Bronchial epithelial cell (primary cell): ENCODE data around the gene FGFR2. TPM values are rescaled to one million over a fixed set of nuclear protein-coding genes. Genes with fewer than 3 reads are reported as not detected.
"Not testable (repeated sequence)": the region's sequence is repeated elsewhere in the genome, so short reads cannot be mapped to it uniquely, and the experiment has no call there.

Experiments
- DNase-seq: peaks from one replicate; pipeline ENCODE4 v3.0.0-alpha.2; 2010; ENCODE audit warnings: low read depth
- FAIRE-seq: peaks from 2 replicates; lab custom pipeline; 2011; peaks lifted over from hg19 to GRCh38; lab: Jason Lieb, UNC
- H3K27me3 ChIP-seq: 2 replicates; pipeline ENCODE4 v1.5.1; 2011; ENCODE audit warnings: low read length; ENCODE audit not compliant: control insufficient read depth, insufficient read depth
- H3K36me3 ChIP-seq: 2 replicates; pipeline ENCODE4 v1.5.1; 2011; ENCODE audit warnings: low read length; ENCODE audit not compliant: control insufficient read depth, insufficient read depth
- H3K4me3 ChIP-seq: 2 replicates; pipeline ENCODE4 v1.5.1; 2011; ENCODE audit warnings: mild to moderate bottlenecking, low read depth, low read length, control low read depth
- total RNA-seq: library from RNA; depleted of rRNA; stranded (reverse); fragments of >200 nt; gene quantifications from 2 replicates; pipeline ENCODE4 v1.2.1, GENCODE V29; 2014
- TF ChIP-seq, protein P1 (sequence below): IDR thresholded peaks from 2 replicates; pipeline ENCODE4 v1.5.1; 2011; ENCODE audit warnings: mild to moderate bottlenecking, moderate library complexity, low read length, control low read depth, inconsistent platforms; ENCODE audit not compliant: insufficient read depth, severe bottlenecking

The FGFR2 gene
- total RNA-seq, 1 donor from 2014 or later = 16.8 TPM

DNA sequence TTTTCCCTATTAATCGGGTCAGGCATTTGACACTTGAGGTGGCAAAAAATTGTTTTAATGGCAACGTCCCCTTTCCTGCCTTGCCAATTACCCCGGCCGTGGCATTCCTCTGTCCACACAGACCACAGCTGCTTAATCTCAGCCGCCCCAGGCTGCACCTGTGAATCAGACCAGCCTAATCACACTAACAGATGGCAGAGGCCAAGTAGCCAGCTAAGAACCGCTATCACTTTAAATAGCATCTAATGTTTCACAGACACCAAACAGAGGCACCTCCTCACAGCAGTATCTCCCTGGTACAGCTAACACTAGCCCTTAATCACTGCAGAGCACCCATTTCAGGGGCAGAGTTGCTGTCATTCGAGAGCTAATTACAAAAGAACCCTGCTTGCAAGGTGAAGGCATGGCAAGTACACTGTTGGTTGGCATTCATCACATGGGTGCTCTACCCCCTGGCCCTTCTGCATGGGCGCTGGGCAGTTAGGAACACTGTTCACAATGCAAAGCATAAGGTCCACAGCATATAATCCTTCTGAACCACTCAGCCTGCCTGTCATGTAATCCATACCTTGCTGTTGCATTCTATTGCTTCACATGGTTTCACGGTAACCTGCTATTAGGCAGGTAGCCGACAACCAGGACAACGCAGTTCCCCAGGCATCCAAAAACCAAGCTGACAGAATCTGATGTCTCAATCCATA lies 38.8 kb downstream of the FGFR2 start:
- FAIRE-seq (no peak), DNase-seq (no peak)
- Histone ChIP-seq H3K4me3 (no peak overlapping the region), H3K27me3 (no peaks in the 10 kb centered on the region), H3K36me3 (peaks cover 3% of the 10 kb centered on the region)
- TF ChIP-seq, protein P1, sequence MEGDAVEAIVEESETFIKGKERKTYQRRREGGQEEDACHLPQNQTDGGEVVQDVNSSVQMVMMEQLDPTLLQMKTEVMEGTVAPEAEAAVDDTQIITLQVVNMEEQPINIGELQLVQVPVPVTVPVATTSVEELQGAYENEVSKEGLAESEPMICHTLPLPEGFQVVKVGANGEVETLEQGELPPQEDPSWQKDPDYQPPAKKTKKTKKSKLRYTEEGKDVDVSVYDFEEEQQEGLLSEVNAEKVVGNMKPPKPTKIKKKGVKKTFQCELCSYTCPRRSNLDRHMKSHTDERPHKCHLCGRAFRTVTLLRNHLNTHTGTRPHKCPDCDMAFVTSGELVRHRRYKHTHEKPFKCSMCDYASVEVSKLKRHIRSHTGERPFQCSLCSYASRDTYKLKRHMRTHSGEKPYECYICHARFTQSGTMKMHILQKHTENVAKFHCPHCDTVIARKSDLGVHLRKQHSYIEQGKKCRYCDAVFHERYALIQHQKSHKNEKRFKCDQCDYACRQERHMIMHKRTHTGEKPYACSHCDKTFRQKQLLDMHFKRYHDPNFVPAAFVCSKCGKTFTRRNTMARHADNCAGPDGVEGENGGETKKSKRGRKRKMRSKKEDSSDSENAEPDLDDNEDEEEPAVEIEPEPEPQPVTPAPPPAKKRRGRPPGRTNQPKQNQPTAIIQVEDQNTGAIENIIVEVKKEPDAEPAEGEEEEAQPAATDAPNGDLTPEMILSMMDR = no peak

- no peaks in the 10 kb centered on the region for H3K27me3 ChIP-seq
- no peak overlapping the region for H3K4me3 ChIP-seq
- TF ChIP-seq, protein P1 = no peak
- no peak for FAIRE-seq
- no peaks in the 10 kb centered on the region for H3K36me3 ChIP-seq
- DNase-seq = no peak
Observed at GRCh38 chr10:121558238-121558637, 40.0 kb downstream of the FGFR2 start.

GRCh38 chr10:121556918-121557573 lies 41.2 kb downstream of the FGFR2 start:
- no peaks in the 10 kb centered on the region for H3K36me3 ChIP-seq
- H3K4me3 ChIP-seq = no peak overlapping the region
- no peak for DNase-seq
- no peak for FAIRE-seq
- TF ChIP-seq, protein P1 = no peak
- no peaks in the 10 kb centered on the region for H3K27me3 ChIP-seq

DNA sequence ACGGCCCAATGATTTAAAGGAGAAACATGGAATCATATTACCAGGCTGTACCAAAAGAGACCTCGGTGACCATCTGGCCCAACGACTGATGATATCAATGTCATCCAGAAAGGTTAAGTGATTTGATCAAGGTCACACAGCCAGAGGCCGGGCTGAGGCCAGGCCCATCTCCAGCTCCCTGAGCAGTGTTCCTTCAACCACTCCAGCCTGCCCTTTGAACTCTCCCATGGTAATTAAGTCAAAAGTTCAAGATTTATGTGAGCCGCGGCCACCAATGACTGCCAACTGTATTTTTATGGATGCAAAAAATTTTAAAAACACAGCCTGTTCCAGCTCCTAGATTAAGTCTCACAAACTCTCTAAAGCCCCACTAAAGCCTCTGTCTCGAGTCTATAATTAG lies 41.8 kb downstream of the FGFR2 start:
- TF ChIP-seq, protein P1 = no peak

DNA sequence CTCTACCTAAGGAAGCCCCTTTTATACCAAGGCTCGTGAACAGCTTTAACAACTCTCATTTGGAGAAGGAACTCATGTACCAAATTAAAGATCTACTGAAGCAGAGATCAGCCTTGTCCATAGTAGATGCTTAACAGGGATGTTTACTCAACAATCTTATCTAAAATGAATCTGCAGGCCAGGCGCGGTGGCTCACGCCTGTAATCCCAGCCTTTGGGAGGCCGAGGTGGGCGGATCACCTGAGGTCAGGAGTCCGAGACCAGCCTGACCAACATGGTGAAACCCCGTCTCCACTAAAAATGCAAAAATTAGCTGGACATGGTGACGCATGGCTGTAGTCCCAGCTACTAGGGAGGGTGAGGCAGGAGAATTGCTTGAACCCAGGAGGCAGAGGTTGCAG lies 43.3 kb downstream of the FGFR2 start:
- H3K36me3 ChIP-seq, FAIRE-seq, H3K4me3 ChIP-seq, H3K27me3 ChIP-seq, DNase-seq: not testable (repeated sequence)

More for the DNA sequence above, 41.8 kb downstream of the FGFR2 start:
- no peaks in the 10 kb centered on the region for H3K27me3 ChIP-seq
- no peak overlapping the region for H3K4me3 ChIP-seq
- FAIRE-seq (no peak), DNase-seq (no peak)
- H3K36me3 ChIP-seq = no peaks in the 10 kb centered on the region

- DNase-seq (peak; percentile 91), FAIRE-seq (no peak)
- Histone ChIP-seq H3K27me3 (no peaks in the 10 kb centered on the region), H3K4me3 (no peak overlapping the region), H3K36me3 (peaks cover 9% of the 10 kb centered on the region)
- TF ChIP-seq, protein P1 = no peak
Observed at GRCh38 chr10:121553511-121554264, 44.6 kb downstream of the FGFR2 start.
